ENCODE results near the gene CUBN.

- TF ChIP-seq CTCF (IDR thresholded peaks at IDR 0.05 in 4 of 5, conservative IDR thresholded peaks at IDR 0.05 in 1 of 5) (no peak), POLR2A (IDR thresholded peaks at IDR 0.05) (no peak)
Observed at GRCh38 chr10:16870331-16870730, 259.3 kb downstream of the CUBN start.

All from gastrocnemius medialis (tissue), 4 donors.